Inflammatory macrophage treated with lipopolysaccharide for 1 hour (primary cell): ENCODE data around the gene NLRP12.
"Not testable (repeated sequence)": the region's sequence is repeated elsewhere in the genome, so short reads cannot be mapped to it uniquely, and the experiment has no call there.

Experiments
- DNase-seq, 2 donors: peaks; one replicate each; pipeline ENCODE4 v3.0.0-alpha.2; 2020 to 2022

NLRP12 gene

GRCh38 chr19:53838446-53838845 is 14.3 kb upstream of the NLRP12 start:
- DNase-seq: not testable (repeated sequence)

- DNase-seq: not testable (repeated sequence)
Measured at GRCh38 chr19:53832861-53833260, 8.7 kb upstream of the NLRP12 start.

GRCh38 chr19:53828531-53828930 is 4.4 kb upstream of the NLRP12 start:
- DNase-seq: no peak

- DNase-seq: no peak
Measured at GRCh38 chr19:53826876-53827275, 2.8 kb upstream of the NLRP12 start.

- DNase-seq: no peak
Measured at GRCh38 chr19:53823380-53824120, 564 bp downstream of the NLRP12 start.

- no peak for DNase-seq
Measured at GRCh38 chr19:53819861-53820260, 4.3 kb downstream of the NLRP12 start.

- DNase-seq: no peak
Measured at GRCh38 chr19:53818756-53819155, 5.4 kb downstream of the NLRP12 start.

- DNase-seq: no peak
Measured at GRCh38 chr19:53813996-53814395, 10.1 kb downstream of the NLRP12 start.

- DNase-seq: no peak
Measured at GRCh38 chr19:53812335-53812734, 11.8 kb downstream of the NLRP12 start.

- no peak for DNase-seq
Measured at GRCh38 chr19:53810891-53811290, 13.2 kb downstream of the NLRP12 start.

GRCh38 chr19:53810187-53810546 is 13.9 kb downstream of the NLRP12 start:
- DNase-seq: no peak

- no peak for DNase-seq
Measured at GRCh38 chr19:53809518-53810186, 14.5 kb downstream of the NLRP12 start.

GRCh38 chr19:53808710-53809125 is 15.4 kb downstream of the NLRP12 start:
- DNase-seq: peak; percentile 29 to 58

- no peak for DNase-seq
Measured at GRCh38 chr19:53801257-53801656, 22.9 kb downstream of the NLRP12 start.

- no peak for DNase-seq
Measured at GRCh38 chr19:53795019-53795418, 29.1 kb downstream of the NLRP12 start.

GRCh38 chr19:53792721-53793433 is 31.2 kb downstream of the NLRP12 start:
- peak; percentile 81 to 94 for DNase-seq

GRCh38 chr19:53789708-53790678 is 34.1 kb downstream of the NLRP12 start:
- DNase-seq: no peak

GRCh38 chr19:53787266-53787665 is 36.8 kb downstream of the NLRP12 start:
- no peak for DNase-seq

GRCh38 chr19:53786744-53787143 is 37.4 kb downstream of the NLRP12 start:
- no peak for DNase-seq

GRCh38 chr19:53785196-53785889 is 38.8 kb downstream of the NLRP12 start:
- peak in 1 of 2 donors; percentile 5 for DNase-seq

- no peak for DNase-seq
Measured at GRCh38 chr19:53782698-53783097, 41.4 kb downstream of the NLRP12 start.

GRCh38 chr19:53781332-53781731 is 42.8 kb downstream of the NLRP12 start:
- not testable (repeated sequence) for DNase-seq
